Neural progenitor cell (in vitro differentiated cells): Measurements from ENCODE around the gene EPX. TPM values are rescaled to one million over a fixed set of nuclear protein-coding genes. Genes with fewer than 3 reads are reported as not detected.

ENCODE experiments used
- DNase-seq: peaks from one replicate; pipeline ENCODE4 v3.0.0-alpha.2; 2016; ENCODE audit warnings: low spot score
- H2AFZ ChIP-seq: fragments of 200-600 bp; sonication (generic); replicated peaks from 2 replicates; pipeline ENCODE4 v1.6.1; 2016; ENCODE audit warnings: antibody characterized with exemption
- H3F3A ChIP-seq: fragments of 200-600 bp; sonication (generic); 2 replicates; pipeline ENCODE4 v1.6.1; 2016; ENCODE audit warnings: antibody characterized with exemption, low read depth
- H3K27ac ChIP-seq: fragments of 200-600 bp; sonication (generic); 2 replicates; pipeline ENCODE4 v1.5.1; 2016; ENCODE audit warnings: mild to moderate bottlenecking
- H3K27me3 ChIP-seq: fragments of 200-600 bp; sonication (generic); 2 replicates; pipeline ENCODE4 v1.6.1; 2016; ENCODE audit warnings: mild to moderate bottlenecking, moderate library complexity
- H3K36me3 ChIP-seq: fragments of 200-600 bp; sonication (generic); 2 replicates; pipeline ENCODE4 v1.5.1; 2016
- H3K4me1 ChIP-seq: fragments of 200-600 bp; sonication (generic); 2 replicates; pipeline ENCODE4 v1.6.1; 2016; ENCODE audit warnings: mixed run types
- H3K4me2 ChIP-seq: fragments of 200-600 bp; sonication (generic); 2 replicates; pipeline ENCODE4 v1.6.1; 2016
- H3K4me3 ChIP-seq: fragments of 200-600 bp; sonication (generic); 2 replicates; pipeline ENCODE4 v1.5.1; 2016
- H3K79me2 ChIP-seq: fragments of 200-600 bp; sonication (generic); 2 replicates; pipeline ENCODE4 v1.6.1; 2016; ENCODE audit warnings: low read depth
- H3K9ac ChIP-seq: fragments of 200-600 bp; sonication (generic); 2 replicates; pipeline ENCODE4 v1.6.1; 2016
- H3K9me3 ChIP-seq: fragments of 200-600 bp; sonication (generic); 2 replicates; pipeline ENCODE4 v1.5.1; 2016; ENCODE audit warnings: low read depth
- H4K20me1 ChIP-seq: fragments of 200-600 bp; sonication (generic); 2 replicates; pipeline ENCODE4 v1.6.1; 2016; ENCODE audit warnings: low read depth
- H3K27ac Mint-ChIP-seq: 3 replicates; pipeline ENCODE4 v1.8.0; 2021; ENCODE audit warnings: mixed read lengths
- H3K27me3 Mint-ChIP-seq: 2 replicates; pipeline ENCODE4 v1.8.0; 2022; ENCODE audit warnings: low read depth, mild to moderate bottlenecking, inconsistent platforms, moderate library complexity, mixed read lengths; ENCODE audit not compliant: insufficient read depth
- H3K36me3 Mint-ChIP-seq: 3 replicates; pipeline ENCODE4 v1.8.0; 2021; ENCODE audit warnings: mixed read lengths
- H3K4me1 Mint-ChIP-seq: 3 replicates; pipeline ENCODE4 v1.8.0; 2021; ENCODE audit warnings: mixed read lengths
- H3K4me3 Mint-ChIP-seq: 3 replicates; pipeline ENCODE4 v1.8.0; 2021; ENCODE audit warnings: mild to moderate bottlenecking, moderate library complexity, mixed read lengths
- H3K9me3 Mint-ChIP-seq: 3 replicates; pipeline ENCODE4 v1.8.0; 2020; ENCODE audit warnings: mixed read lengths
- EZH2 ChIP-seq: fragments of 200-600 bp; sonication (generic); IDR thresholded peaks from 2 replicates; pipeline ENCODE4 v1.6.1; 2017; ENCODE audit warnings: antibody characterized with exemption, mild to moderate bottlenecking, moderate library complexity
- EZH2phosphoT487 ChIP-seq: fragments of 200-600 bp; sonication (generic); IDR thresholded peaks from 2 replicates; pipeline ENCODE4 v1.6.1; 2017; ENCODE audit warnings: antibody characterized with exemption
- total RNA-seq: library from RNA; depleted of rRNA; stranded (reverse); fragments of >200 nt; gene quantifications from 2 replicates; pipeline ENCODE4 v1.2.3, GENCODE V29; 2015; ENCODE audit warnings: low replicate concordance
- TF ChIP-seq, protein P1 (sequence below): fragments of 200-600 bp; sonication (generic); IDR thresholded peaks from 2 replicates; pipeline ENCODE4 v1.5.1; 2017; ENCODE audit warnings: antibody characterized with exemption, mild to moderate bottlenecking

Gene EPX
- total RNA-seq, 1 donor from 2014 or later, result not detected

DNA sequence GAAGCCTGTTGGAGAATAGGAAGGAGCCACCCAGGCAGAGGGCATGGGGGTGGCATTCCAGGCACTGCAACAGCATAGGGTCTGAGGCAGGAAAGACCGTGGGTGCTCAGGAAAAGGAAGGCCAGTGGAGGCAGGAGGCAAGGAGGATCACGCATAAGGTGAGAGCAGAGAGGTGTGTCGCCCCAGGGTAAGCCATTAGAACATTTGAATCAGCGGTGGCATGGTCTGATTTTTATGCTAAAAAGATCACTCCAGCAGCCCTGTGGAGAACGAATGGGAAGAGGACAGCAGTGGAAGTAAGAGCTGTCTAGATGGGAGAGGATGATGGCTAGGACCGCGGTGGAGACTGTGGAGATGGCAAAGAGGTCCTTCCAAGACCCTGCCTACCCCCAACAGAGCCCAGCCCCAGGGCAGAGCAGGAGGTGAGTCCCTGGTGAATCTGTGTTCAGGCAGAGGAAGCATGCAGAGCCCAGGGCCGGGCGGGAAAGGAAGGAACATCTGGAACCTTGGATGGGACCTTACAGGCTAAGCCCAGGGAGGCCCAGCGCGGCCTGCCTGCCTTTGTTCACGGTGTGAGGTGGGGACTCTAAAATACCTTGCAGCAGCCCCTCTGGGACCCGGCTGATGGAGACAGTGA, 53.7 kb downstream of the EPX start:
- Histone ChIP-seq H3K79me2 (no peaks in the 10 kb centered on the region), H3K27ac (no peak overlapping the region), H3K9me3 (no peaks in the 10 kb centered on the region), H3K27me3 (peaks cover 100% of the 10 kb centered on the region), H2AFZ (no peak overlapping the region), H3K4me2 (no peak overlapping the region), H3F3A (no peaks in the 10 kb centered on the region), H3K36me3 (no peaks in the 10 kb centered on the region), H3K9ac (no peak overlapping the region), H4K20me1 (no peaks in the 10 kb centered on the region), H3K4me1 (no peaks in the 10 kb centered on the region), H3K4me3 (no peak overlapping the region)
- Mint-ChIP-seq H3K4me1 (peaks cover 4% of the 10 kb centered on the region), H3K36me3 (no peaks in the 10 kb centered on the region), H3K27ac (no peak overlapping the region), H3K9me3 (no peaks in the 10 kb centered on the region), H3K4me3 (no peak overlapping the region), H3K27me3 (peaks cover 47% of the 10 kb centered on the region)
- DNase-seq, result no peak
- no peak for TF ChIP-seq EZH2
- TF ChIP-seq, protein P1, sequence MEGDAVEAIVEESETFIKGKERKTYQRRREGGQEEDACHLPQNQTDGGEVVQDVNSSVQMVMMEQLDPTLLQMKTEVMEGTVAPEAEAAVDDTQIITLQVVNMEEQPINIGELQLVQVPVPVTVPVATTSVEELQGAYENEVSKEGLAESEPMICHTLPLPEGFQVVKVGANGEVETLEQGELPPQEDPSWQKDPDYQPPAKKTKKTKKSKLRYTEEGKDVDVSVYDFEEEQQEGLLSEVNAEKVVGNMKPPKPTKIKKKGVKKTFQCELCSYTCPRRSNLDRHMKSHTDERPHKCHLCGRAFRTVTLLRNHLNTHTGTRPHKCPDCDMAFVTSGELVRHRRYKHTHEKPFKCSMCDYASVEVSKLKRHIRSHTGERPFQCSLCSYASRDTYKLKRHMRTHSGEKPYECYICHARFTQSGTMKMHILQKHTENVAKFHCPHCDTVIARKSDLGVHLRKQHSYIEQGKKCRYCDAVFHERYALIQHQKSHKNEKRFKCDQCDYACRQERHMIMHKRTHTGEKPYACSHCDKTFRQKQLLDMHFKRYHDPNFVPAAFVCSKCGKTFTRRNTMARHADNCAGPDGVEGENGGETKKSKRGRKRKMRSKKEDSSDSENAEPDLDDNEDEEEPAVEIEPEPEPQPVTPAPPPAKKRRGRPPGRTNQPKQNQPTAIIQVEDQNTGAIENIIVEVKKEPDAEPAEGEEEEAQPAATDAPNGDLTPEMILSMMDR, result no peak
- no peak for TF ChIP-seq EZH2phosphoT487

DNA sequence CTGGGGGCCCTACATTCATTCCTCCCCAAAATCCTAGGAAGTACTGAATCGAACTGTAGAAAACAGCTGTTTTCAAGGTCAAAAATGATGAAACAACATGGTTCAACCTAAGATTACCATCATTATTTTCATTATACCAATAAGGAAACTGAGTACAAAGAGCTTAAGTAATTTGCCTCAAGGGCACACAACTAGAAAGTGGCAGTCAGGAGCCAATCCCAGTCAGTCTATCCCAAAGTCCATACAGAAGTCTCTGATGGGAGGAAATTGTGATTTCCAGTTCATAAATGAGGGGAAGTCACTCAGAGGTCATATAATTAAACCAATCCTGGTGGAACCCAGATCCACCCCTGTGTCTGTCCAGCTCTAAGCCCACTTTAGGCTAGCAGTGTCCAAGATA, 54.3 kb downstream of the EPX start:
- H3K9me3 ChIP-seq, result no peaks in the 10 kb centered on the region
- Mint-ChIP-seq H3K27me3 (peaks cover 50% of the 10 kb centered on the region), H3K4me1 (peaks cover 4% of the 10 kb centered on the region), H3K9me3 (no peaks in the 10 kb centered on the region), H3K27ac (no peak overlapping the region), H3K4me3 (no peak overlapping the region), H3K36me3 (no peaks in the 10 kb centered on the region)
- H3K4me3 ChIP-seq, result no peak overlapping the region
- no peak overlapping the region for H3K9ac ChIP-seq
- no peaks in the 10 kb centered on the region for H4K20me1 ChIP-seq
- DNase-seq, result no peak
- no peaks in the 10 kb centered on the region for H3K4me1 ChIP-seq
- no peak for TF ChIP-seq EZH2phosphoT487
- TF ChIP-seq EZH2, result no peak
- TF ChIP-seq, protein P1, result no peak
- H3K79me2 ChIP-seq, result no peaks in the 10 kb centered on the region
- H3K4me2 ChIP-seq, result no peak overlapping the region
- H3K36me3 ChIP-seq, result no peaks in the 10 kb centered on the region
- H2AFZ ChIP-seq, result no peak overlapping the region
- no peak overlapping the region for H3K27ac ChIP-seq
- H3F3A ChIP-seq, result no peaks in the 10 kb centered on the region
- peaks cover 100% of the 10 kb centered on the region for H3K27me3 ChIP-seq

DNA sequence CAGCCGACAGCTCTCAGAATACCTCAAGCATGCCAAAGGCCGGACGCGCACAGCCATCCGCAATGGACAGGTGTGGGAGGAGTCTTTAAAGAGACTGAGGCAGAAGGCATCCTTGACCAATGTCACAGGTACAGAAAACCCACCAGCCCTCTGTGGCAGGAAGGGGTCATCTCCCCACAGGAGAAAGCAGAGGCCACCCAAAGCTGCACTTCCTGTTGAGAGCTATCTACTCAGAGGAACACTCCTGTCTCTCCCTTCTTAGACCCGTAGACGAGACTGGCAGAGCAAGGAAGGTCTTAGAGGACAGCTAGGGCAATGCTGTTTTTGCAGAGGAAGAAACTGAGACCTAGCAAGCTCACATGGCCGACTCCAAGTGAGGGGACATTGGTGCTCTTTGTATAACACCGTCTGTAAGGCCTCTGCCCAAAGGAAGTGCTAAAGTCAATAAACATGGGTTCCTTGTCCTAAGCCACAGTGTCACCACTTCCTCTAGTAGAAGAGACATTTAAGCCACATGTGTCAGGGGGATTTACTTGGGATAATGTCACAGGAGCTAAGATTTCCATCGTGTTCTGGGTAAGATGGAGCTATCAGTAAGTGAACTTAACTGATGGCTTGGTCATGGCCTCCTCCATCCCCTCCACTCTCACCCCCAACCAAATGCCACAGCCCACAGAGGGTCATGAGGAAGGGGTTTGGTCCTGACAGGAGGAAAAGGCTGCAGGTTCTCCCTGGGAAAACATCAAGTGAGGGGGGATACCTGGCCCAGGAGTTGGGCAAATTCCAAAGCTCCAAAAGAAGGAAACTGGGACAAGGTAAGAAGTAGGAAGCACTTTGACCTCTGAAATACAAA, 55.2 kb downstream of the EPX start:
- Mint-ChIP-seq H3K27ac (no peak overlapping the region), H3K4me3 (no peak overlapping the region)

More for the DNA sequence above, 55.2 kb downstream of the EPX start:
- H3K4me3 ChIP-seq, result no peak overlapping the region
- no peaks in the 10 kb centered on the region for H4K20me1 ChIP-seq
- Mint-ChIP-seq H3K4me1 (peaks cover 4% of the 10 kb centered on the region), H3K9me3 (no peaks in the 10 kb centered on the region), H3K27me3 (peaks cover 55% of the 10 kb centered on the region), H3K36me3 (no peaks in the 10 kb centered on the region)
- no peak overlapping the region for H3K4me2 ChIP-seq
- no peak for DNase-seq
- no peaks in the 10 kb centered on the region for H3F3A ChIP-seq
- H3K27me3 ChIP-seq, result peaks cover 100% of the 10 kb centered on the region
- H3K36me3 ChIP-seq, result no peaks in the 10 kb centered on the region
- H3K9ac ChIP-seq, result no peak overlapping the region
- no peak overlapping the region for H2AFZ ChIP-seq
- H3K79me2 ChIP-seq, result no peaks in the 10 kb centered on the region
- H3K27ac ChIP-seq, result no peak overlapping the region
- TF ChIP-seq EZH2 (no peak), EZH2phosphoT487 (no peak)
- TF ChIP-seq, protein P1, result no peak
- H3K9me3 ChIP-seq, result no peaks in the 10 kb centered on the region
- no peaks in the 10 kb centered on the region for H3K4me1 ChIP-seq
